Prostate gland (tissue), 2 donors: ENCODE results near the gene DLG2.

Source experiments
- CTCF ChIP-seq, 4 experiments: fragments of 200-600 bp in 2 of 4; fragments of 450-650 bp in 2 of 4; sonication (generic) in 2 of 4; IDR thresholded peaks; 1 replicate in 3 of 4; 2 replicates in 1 of 4; pipeline ENCODE4 v1.5.1; 2016 to 2019; ENCODE audit warnings: antibody characterized with exemption in 4 of 4, mild to moderate bottlenecking in 2 of 4, moderate library complexity in 2 of 4
- POLR2A ChIP-seq: fragments of 450-650 bp; IDR thresholded peaks from one replicate; pipeline ENCODE4 v1.6.1; 2016; ENCODE audit warnings: antibody characterized with exemption, mild to moderate bottlenecking
- POLR2AphosphoS5 ChIP-seq: sonication (generic); formaldehyde crosslinking; IDR thresholded peaks from one replicate; pipeline ENCODE4 v1.6.1; 2017; ENCODE audit warnings: antibody characterized with exemption

- no peak for TF ChIP-seq CTCF (IDR thresholded peaks at IDR 0.05)
- no peak for TF ChIP-seq POLR2A
- no peak for TF ChIP-seq POLR2AphosphoS5
Measured at GRCh38 chr11:83678831-83679584, 1948.1 kb downstream of the DLG2 start.
